ENCODE measurements around the gene GLIS2. TPM values are rescaled to one million over a fixed set of nuclear protein-coding genes. Genes with fewer than 3 reads are reported as not detected.

Gene GLIS2
- total RNA-seq, 1 donor from 2014 or later, result 23.2 TPM

- Mint-ChIP-seq H3K4me1 (ENCODE audit: low read depth) (no peaks in the 10 kb centered on the region), H3K36me3 (ENCODE audit: insufficient read depth) (peaks cover 8% of the 10 kb centered on the region), H3K4me3 (ENCODE audit: low read depth) (no peak overlapping the region), H3K27ac (peak overlapping the region; percentile 90), H3K27me3 (no peaks in the 10 kb centered on the region), H3K9me3 (ENCODE audit: low read depth) (no peaks in the 10 kb centered on the region)
- no peak for DNase-seq (ENCODE audit: low spot score, unreplicated experiment)
- TF ChIP-seq, protein P1, sequence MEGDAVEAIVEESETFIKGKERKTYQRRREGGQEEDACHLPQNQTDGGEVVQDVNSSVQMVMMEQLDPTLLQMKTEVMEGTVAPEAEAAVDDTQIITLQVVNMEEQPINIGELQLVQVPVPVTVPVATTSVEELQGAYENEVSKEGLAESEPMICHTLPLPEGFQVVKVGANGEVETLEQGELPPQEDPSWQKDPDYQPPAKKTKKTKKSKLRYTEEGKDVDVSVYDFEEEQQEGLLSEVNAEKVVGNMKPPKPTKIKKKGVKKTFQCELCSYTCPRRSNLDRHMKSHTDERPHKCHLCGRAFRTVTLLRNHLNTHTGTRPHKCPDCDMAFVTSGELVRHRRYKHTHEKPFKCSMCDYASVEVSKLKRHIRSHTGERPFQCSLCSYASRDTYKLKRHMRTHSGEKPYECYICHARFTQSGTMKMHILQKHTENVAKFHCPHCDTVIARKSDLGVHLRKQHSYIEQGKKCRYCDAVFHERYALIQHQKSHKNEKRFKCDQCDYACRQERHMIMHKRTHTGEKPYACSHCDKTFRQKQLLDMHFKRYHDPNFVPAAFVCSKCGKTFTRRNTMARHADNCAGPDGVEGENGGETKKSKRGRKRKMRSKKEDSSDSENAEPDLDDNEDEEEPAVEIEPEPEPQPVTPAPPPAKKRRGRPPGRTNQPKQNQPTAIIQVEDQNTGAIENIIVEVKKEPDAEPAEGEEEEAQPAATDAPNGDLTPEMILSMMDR (IDR thresholded peaks at IDR 0.05; ENCODE audit: unreplicated experiment), result no peak
Observed at GRCh38 chr16:4344983-4345835, 29.3 kb downstream of the GLIS2 start.

DNA sequence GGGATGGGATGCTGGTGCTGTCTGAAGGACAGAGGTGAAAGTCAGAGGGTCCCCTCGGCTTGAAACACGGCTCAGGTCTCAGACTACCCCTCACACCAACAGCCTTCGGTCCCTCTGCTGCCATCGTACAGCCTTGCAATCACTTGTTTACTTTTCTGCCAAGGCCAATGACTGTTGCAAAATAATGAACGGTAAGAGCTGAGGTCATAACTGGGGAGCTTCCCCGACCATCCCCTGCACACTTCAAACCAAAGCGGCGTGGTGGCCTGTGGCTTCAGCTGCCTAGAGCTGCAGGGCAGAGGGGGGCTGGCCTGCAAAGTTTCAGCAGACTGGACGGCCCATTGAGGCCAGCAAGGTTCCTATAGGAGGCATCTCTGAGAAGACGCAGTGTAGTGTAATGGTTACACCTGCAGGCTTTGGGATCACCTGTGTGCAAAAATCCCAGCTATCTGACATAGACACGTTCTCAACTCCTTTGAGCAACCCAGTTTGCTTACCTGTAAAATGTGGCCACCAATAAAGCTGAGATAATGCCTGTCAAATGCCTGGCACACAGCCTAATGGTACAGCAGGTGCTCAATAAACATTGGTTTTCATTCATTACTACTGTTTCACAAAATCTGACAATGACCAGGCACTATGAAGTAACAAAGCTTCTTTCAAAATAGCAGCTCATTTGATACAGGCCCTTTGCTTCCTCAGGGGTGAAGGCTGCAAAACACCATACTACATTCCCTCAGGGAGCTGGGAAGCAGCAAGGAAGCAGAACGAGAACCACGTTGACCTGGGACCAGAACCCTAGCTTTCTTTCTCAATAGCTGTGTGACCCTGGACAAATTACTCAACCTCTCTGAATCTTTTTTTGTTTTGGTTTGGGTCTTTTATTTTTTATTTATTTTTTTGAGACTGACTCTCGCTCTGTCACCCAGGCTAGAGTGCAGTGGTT is 30.2 kb downstream of the GLIS2 start:
- Mint-ChIP-seq H3K4me3 (ENCODE audit: low read depth) (no peak overlapping the region), H3K4me1 (ENCODE audit: low read depth) (peaks cover 3% of the 10 kb centered on the region), H3K27me3 (no peaks in the 10 kb centered on the region), H3K36me3 (ENCODE audit: insufficient read depth) (peaks cover 8% of the 10 kb centered on the region), H3K9me3 (ENCODE audit: low read depth) (no peaks in the 10 kb centered on the region), H3K27ac (peak overlapping the region; percentile 59)
- no peak for DNase-seq (ENCODE audit: low spot score, unreplicated experiment)
- TF ChIP-seq, protein P1 (IDR thresholded peaks at IDR 0.05; ENCODE audit: unreplicated experiment), result no peak

GRCh38 chr16:4347010-4347409 is 31.1 kb downstream of the GLIS2 start:
- DNase-seq (ENCODE audit: low spot score, unreplicated experiment), result no peak
- H3K27ac Mint-ChIP-seq, result no peak overlapping the region
- no peaks in the 10 kb centered on the region for H3K27me3 Mint-ChIP-seq
- H3K4me1 Mint-ChIP-seq (ENCODE audit: low read depth), result peaks cover 5% of the 10 kb centered on the region
- TF ChIP-seq, protein P1 (IDR thresholded peaks at IDR 0.05; ENCODE audit: unreplicated experiment), result no peak
- no peak overlapping the region for H3K4me3 Mint-ChIP-seq (ENCODE audit: low read depth)
- H3K36me3 Mint-ChIP-seq (ENCODE audit: insufficient read depth), result peaks cover 8% of the 10 kb centered on the region
- H3K9me3 Mint-ChIP-seq (ENCODE audit: low read depth), result no peaks in the 10 kb centered on the region

DNA sequence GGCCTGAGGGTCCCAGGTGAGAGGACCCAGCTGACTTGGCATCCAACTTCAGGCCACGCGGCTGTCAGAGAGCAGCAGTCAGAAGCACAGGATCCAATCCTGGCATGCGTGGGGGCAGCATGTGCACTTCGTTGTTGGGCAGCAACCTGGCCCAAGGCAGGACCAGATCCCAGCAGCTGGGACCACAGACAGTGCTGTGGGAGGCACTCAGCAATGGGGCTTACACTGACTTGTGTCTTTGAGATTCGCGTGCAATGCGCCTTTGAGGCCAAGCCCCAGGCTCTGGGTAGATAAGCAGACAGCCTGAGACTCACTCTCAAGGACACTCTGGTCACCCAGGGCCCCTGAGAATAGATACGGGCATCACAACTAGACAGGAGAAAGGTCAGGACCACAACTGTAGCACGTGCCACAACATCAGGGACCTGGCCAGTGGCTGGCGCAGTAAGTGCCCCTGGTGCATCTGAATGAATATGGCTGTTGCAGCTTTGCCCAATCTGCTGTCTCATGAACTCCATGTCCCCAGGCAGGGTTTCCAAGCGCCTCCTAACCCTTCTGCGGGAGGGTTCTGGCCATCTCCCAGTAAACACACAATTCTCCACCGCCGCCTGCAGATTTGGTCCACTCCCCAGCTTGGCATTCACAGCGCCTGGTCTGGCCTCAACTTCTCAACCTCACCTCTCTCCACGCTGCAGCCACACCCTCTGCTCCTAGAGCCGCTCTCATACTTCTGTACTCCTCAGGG is 32.1 kb downstream of the GLIS2 start:
- Mint-ChIP-seq H3K4me1 (ENCODE audit: low read depth) (peaks cover 5% of the 10 kb centered on the region), H3K4me3 (ENCODE audit: low read depth) (no peak overlapping the region), H3K27ac (peak overlapping the region; percentile 33), H3K36me3 (ENCODE audit: insufficient read depth) (peaks cover 8% of the 10 kb centered on the region), H3K27me3 (no peaks in the 10 kb centered on the region), H3K9me3 (ENCODE audit: low read depth) (no peaks in the 10 kb centered on the region)
- no peak for DNase-seq (ENCODE audit: low spot score, unreplicated experiment)
- TF ChIP-seq, protein P1 (IDR thresholded peaks at IDR 0.05; ENCODE audit: unreplicated experiment), result no peak

Measured in progenitor cell of endocrine pancreas (in vitro differentiated cells).